HG03442 (cell line): ENCODE measurements around the gene SPTB.
A peak's percentile ranks its signal among the peaks of the same experiment; 100 is the strongest.

Experiments
- ATAC-seq: cut with Tn5 transposase; IDR thresholded peaks from one replicate; pipeline ENCODE4 v1.9.1; 2021; ENCODE audit warnings: mild to moderate bottlenecking, moderate library complexity; ENCODE audit not compliant: unreplicated experiment

The SPTB gene

DNA sequence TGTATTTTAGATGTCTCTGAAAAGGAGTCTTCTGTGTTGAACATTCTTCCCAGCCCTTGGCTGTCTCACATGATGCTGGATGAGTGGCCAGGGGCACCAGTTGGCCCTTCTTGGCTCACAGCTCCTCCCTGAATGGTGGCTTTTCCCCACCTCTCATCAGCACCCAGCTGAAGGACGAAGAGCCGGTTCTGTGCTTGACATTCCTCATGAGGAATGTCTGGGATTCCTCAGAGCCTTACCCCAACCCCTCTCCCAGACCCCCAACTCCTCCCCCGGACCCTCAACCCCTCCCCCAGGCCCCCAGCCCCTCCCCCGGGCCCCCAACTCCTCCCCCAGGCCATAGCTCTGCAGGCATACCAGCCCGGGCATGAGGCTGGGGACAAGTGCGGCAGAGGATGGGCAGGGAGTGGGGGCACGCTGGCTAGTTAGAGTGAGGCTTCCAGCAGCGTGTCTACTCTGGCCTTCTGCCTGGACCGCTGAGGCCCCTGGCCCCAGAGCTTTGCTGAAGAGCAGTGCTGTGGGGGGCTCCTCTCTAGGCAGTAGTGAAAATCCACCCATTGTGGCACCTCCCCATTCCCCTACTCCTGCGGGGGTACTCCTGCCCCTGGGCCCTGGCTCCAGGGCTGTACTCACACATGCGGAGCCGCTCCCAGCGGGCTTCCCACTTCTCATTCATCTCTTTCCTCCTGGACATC, 111.2 kb downstream of the SPTB start:
- no peak for ATAC-seq

DNA sequence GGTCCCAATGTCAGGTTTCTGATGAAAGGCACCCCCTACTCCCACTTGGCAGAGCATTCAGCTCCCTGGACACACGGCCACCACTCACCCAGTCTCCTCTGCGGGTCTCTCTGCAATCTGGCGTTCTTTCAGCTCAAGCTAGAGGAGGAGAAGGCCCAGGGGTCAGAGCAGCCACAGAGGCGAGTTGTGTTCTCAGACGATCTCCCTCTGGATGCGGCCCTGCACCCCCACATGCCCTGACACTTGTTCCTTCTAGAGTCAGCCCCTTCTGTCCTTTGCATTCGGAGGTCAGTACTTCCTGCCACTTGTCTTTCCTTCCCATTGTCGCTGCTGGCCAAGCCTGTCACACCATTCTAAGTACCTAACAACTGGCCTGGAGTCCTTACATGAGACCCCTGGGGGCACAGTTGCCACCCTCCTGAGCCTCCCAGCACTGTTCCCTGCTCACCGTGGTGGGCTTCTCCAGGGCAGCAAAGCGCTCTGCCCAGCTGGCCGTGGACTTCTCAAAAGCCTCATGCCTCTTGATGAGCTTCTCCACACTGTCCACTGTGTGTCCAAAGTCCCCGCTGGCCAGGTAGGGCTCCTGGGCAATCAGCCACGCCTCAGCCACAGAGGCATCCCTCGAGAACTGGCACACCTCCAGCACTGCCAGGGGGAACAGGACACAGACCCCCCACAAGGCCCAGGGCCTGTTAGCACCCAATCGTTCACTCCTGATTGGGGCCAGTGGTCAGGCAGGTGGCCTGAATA, 112.3 kb downstream of the SPTB start:
- no peak for ATAC-seq

DNA sequence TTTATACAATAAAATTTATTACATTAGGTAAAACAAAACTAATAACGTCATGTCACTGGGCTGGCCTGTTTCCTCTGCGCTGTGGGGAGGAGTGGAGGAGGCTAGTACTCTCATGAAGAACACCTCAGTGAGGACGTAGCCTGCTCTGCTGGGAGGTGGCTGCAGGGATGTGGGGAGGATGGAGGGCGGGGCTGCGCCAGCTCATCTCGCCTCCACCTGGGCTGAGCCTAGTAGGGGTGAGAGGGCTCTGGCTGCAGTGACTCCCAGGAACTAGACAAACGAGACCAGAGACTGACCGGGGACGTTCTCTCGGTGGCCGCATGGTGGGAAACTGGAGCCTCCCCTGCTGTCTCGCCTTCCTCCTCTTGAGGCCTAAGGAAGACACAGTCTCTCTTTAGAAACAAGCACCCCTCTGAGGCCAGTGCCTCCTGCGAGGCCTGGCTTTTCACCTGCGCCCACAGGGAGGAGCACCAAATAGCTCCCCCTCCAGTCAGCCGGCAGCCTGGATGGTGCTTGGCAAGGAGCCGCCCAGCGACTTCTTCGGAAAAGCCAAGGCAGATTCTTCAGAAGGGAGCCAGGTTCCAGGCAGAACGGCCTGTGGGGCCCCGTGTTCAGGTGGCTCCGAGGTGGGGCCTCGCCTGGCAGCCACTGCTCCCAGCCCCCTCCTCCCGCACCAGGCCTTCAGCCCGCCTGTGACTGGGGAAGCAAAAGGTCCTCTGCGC, 113.1 kb downstream of the SPTB start:
- no peak for ATAC-seq

DNA sequence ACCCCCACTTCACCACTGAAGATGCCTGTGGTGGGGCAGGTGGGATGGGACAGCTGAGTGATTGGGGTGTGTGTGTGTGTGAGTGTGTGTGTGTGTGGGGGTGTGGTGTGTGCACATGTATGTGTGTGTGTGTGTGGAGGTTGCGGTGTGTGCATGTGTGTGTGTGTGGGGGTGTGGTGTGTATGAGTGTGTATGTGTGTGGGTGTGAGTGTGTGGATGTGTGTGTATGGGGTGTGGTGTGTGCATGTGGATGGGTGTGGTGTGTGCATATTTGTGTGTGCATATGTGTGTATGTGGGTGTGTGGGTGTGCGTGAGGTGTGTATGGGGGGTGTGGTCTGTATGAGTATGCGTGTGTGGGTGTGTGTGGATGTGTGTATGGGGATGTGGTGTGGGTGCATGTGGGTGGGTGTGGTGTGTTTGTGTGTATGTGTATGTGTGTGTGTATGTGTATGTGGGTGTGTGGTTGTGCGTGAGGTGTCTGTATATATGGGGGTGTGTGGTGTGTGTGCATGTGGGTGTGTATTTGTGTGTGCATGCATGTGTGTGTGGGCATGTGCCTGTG, 113.9 kb downstream of the SPTB start:
- no peak for ATAC-seq

DNA sequence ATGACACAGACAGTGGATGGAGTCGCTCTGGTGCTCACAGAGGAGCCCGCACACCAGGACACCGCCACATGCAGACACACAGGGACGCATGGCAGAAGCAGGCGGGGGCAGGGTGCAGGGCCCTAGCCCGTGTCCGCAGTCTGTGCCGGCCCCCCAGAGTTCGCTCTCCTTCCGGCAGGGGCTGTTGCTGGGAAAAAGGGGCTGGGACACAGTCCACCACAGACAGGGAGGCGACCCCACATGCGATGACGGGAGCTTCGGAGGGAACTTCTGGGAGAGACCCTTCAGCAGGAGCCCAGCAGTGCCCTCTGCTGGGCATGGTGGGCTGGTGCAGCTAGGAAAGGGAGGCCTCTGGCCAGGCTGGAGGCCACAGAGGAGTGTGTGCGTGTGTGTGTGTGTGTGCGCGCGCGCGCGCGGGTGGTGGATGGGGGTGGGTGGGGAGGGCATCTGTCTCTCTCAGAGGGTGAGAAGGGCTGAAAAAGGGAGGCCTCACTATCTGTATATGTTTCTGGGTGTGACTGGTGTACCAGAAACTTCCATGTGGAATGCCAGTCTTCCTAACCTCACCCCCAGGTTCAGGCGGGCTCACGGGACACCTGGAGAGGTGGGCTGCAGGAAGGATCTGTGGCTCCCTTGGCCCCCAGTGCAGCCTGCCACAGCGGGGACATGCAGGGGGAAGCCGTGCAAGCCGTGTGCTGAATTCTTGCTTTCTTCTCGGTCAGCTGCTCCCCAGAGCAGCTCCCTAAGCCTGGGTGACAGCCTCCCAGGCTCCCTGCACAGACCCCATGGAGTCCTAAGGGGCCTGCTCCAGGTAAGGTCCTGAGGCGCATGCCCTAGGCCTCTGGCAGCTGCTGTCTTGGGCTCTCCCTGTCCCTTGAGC, 114.8 kb downstream of the SPTB start:
- peak; percentile 54 for ATAC-seq

DNA sequence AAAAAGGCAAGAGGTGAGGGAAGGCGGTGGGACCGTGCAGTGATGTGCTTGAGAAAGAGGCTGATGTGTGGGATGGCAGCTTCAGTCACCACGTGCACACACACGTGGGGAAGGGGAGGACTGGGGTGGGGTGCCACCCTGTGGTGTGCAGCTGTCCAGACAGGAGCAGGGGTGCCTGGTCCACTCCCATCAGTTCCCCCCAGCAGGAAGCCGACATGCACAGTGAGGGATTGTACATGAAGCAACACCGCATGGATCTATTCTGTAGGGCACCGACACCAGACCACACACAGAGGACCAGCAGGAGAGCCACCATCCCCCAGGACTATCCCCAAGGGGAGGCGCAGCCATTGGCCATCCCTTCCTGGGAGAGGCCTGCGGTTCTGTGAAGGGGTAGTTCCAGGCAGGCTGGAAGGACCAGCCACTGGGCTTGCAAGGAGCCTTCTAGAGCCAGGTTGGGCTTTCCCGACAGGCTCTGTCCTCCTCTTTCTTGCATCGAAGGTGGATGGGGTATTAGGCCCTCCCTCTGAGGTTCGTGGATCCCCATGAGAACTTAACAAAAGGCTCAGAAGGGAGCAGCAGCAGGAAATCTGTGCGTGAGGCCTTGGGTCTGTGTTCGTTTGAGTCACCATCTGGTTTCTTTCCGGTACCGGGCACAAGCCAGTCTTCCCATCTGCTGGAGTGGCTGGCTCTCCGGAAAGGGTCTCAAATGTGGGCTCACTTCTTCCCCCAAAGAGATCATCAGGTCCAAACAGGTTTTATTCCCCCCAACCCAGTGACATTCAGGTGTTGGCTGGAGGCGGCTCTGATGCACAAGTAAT, 115.7 kb downstream of the SPTB start:
- ATAC-seq = no peak

DNA sequence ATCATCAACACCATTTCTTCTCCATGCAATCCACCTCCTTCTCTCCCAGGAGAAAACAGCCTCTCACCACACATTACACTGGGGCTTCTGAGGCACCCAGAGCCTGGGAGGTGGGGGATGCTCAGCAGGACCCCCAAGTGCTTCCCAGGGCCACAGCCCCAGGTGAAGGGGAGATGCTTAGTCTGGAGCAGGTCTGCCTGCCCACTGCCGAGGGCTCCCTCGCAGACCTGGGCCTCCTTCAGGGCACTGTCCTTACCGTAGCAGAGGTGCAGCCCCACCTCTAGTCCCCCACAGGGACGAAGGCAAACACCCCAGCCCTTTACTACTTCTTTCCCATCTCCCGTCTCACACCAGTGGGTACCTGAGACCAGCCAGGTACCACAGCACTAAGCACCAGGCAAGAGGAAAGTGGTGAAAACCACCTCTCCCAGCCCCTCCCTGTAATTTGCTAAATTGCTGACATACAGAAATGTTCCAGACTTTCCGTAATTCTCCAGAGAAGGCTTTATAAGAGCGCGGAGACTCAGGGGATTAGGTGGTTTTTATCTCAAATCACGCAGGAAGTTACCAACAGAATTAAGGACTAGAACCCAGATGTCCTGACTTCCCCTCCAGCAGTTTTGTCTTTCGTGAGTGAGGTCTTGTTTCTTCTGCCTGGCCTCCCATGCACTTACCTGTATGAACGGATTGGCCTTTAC, 116.5 kb downstream of the SPTB start:
- ATAC-seq = no peak

DNA sequence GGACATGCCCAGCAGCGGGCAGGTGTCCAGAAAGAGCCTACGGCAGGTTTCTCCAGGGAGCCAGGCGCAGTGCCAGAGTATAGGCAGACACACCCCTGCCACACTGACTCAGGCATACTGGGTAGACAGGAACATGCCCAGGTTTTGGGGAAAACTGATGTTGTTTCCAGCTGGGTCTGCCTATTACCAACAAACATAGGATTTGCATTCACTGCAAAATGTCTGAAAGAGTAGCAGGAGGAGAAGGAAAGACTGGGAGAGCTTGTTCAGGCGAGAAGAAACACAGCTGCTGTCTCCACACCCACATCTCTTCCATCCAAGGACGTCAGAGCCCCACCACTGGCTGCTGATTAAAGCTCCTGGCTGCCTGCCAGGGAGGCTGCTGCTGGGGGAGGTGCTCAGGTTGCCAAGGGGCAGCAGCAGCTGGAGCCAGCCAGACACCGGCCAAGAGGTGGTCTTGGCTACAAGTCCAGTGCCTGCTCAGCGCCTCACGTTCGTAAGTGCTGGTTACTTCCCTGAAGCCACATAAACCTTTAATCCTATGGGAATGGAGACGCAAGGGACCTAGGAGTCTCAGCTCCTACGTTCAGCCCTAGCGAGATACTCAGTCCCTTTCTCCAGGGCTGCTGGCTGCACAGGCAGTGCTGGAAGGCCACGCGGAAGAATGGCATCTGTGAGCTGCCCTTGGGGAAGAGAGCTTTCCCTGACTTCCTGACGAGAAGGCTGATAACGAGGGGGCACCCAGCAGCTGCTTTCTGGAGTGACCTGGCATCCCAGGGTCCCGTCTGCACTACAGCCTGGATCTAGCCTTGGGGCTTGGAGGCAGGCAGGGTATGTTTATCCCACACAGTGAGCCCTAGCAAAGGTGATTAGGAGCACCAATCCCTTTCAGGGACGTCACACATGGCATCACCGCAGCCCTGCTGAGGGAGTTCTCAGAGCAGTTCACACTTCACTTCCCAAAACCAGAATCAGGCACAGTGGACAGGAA, 117.4 kb downstream of the SPTB start:
- no peak for ATAC-seq

DNA sequence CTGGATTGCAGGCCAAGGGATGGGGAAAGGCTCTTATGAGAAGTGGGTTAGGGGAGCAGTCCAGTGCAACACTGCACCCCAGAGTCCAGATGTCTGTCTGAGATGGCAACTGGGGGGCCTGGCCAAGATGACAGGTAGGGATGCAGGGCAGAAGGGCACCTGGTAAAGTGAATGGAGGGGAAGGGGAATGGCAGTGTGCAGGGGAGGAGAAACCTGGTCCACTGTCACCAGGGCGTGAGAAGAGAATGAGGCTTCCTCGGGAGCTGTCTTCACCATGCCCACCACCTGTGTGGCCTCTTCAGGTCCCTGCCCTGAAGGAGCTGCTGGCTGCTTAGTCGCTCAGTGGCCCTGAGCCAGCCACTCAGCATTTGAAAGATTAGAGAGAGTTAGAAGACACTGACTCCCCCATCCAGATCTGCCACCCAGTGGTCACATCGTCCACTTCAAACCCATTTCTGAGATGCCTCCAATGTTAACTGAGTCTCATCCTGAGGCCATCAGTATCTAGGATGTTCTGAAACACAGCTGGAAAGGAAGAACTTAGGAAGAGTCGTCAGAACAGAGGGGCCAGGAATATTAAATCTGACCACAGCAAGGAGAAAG, 118.2 kb downstream of the SPTB start:
- no peak for ATAC-seq

DNA sequence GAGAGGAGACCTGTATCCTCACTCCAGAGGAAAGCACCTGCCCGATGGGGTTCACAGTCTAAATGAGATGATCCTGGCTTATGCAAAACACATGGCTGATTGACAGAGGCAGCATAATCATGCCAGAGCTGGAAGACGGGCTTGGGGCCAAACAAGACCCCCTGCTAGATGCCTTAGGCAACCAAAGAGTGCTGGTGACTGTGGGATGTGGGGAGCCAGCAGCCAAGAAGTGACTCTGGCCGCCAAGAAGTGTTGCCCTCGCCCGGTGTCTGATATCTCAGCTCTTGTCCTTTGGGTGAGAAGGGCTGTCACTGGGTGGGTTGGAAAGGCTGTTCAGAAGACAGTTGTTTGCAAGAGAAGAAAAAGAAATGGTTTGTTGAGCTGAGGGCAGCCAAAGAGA, 118.8 kb downstream of the SPTB start:
- ATAC-seq = no peak

DNA sequence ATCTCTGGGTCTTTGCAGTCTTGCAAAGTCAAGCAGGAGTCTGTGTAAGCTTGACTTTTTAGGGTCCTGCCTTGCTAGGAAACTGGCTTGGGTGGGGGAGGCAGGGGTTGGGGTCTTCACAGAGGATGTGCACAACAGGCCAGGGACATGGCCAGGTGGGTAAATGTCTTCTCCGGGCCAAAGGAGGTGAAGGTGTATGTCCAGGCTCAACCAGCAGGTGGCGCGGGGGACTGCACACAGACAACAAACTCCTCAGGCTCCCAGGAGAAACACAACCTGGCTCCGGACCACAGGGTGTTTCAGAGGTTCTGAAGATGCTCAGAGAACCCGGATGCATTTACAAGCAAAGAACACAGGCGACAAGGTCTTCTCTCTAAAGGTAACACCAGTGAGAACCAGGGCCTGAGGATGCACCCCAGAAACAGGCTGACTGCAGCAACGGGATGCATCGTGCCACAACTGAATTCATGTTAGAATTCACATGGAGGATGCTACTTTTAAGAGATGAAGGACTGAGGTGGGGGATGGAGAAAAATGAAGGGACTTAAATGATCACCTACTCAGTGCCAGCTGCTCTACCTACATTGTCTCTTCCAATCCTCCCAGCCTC, 119.5 kb downstream of the SPTB start:
- no peak for ATAC-seq

DNA sequence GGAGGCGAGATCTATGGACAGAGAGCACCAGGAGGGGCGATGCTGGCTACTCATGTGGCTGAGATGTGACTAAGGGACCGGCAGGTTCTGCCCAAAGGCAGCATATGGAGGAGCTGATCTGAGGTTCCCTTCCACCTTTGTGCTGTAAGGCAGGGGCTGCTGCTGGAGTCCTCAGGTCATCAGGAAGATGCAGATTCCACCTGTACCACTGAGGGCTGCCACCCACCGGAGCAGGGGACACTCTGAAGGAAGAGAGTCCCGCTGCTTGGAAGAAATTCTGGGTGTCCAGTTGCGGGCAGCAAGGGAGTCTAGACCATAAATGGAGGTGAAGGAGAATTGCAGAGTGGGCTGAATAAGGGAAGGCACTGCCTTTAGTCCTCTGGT, 120.2 kb downstream of the SPTB start:
- ATAC-seq = no peak

DNA sequence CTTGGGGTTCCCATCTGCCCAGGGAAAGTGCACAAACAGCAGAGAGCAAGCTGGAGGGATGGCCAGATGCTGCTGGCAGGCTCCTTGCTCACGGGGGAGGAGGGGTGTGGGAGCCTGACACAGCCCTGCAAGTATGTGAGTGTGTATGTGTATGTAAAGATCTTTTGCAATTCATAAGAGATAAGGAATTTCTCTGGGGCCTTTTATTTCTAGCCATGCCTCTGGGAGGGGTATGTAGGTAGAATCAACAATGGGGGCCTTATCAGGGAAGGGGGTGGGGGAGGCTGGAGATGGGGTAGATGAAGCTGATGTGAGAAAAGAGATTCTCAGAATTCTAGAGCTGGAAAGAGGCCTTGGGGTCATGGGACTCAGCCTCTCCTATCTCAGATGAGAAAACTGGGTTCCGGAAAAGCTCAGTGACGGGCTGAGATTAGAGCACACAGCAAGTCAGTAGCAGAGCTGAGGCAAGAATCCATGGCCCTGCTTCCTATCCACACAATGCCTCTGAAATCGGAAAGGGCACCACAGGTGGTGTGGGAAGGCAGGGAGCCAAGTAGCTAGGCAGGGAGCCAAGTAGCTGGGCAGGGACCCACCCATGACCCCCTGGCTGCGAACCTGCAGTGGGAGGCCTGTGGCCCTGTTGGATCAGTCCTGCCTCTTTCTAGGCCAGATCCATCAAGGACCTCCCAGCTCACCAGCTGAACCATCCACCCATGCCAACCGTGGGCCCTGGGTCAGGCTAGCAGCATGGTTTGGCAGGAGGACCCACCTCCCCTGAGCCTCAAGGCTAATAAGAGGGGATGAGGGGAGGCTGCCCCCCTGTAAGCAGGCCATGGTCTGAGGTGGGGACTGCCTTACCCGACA, 120.8 kb downstream of the SPTB start:
- no peak for ATAC-seq

DNA sequence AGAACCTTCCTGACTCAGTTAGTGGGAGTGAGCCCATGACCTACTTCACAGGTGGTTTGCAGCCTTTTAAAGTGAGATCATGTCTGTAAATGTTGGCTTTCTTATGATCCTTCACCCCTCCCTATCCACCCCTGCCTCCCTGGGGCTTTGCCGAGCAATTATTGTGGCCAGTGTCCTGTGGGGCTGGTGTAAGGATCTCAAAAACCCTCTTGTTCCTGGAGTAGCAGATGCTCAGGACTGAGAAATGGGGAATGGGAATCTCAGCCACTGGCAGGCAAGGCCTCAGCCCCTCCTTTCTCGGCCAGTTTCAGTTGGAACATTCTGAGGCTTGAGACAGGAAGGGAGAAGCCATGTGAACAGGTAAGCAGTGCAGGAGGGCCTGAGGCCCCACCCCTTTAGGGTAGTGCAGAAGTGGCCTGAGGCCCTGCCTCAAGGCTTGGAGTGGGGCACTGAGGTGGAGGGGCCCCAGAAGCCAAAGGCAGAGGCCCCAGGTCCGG, 121.6 kb downstream of the SPTB start:
- ATAC-seq = no peak

DNA sequence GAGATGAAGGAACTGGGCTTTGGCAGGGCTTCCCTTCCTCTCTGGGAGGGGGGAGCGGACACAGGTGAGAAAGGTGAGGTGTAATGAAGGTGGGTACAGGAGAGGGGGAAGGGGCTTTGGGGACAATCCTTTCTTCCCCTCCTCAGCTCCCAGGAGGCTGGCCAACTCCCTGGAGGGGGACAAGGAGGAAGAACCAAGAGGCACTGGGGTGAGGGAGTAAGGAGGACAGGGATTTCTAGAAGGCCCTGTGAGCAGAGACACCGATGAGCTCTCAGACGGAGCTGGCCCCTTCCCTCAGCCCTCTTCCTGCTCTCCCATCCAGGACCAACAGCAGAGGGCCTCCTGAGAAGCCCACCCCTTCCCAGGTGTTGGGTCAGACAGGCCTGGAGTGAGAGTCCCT, 122.1 kb downstream of the SPTB start:
- ATAC-seq = no peak

DNA sequence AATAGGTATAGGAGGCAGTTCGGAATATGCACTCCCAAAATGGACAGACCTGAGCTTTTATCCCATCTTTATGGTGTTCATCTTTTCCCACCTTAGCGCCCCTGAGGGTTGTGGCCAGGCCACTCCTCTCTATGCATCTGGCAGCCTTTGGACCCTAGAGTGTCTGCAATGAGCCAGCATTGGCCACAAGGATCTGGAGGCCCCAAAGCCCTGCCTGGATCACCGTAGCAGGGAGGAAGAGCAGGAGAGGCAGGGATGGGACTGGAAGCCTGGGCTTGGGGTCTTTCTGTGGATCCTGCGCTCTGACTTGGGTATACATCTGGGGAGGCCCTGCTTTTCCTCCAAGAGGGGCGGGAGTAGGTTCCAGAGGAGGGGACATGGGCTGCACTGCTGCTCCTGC, 123.0 kb downstream of the SPTB start:
- no peak for ATAC-seq
